CD14-positive monocyte (primary cell): ENCODE measurements around the gene RAB1B. TPM values are rescaled to one million over a fixed set of nuclear protein-coding genes. Genes with fewer than 3 reads are reported as not detected.

Experiments
- DNase-seq, 3 donors: peaks; one replicate each; pipeline ENCODE4 v3.0.0-alpha.2; 2011 to 2022
- H2AFZ ChIP-seq: 2 replicates; pipeline ENCODE4 v1.6.0; 2012; ENCODE audit warnings: mild to moderate bottlenecking, low read depth, low read length, inconsistent platforms; ENCODE audit not compliant: insufficient read depth, poor library complexity, severe bottlenecking
- H3K27ac ChIP-seq, 2 donors: 1 replicate in 1 of 2; 2 replicates in 1 of 2; pipeline ENCODE4 v1.5.1; 2012 to 2013; ENCODE audit warnings: low read length in 2 of 2, control low read depth in 1 of 2, inconsistent platforms in 1 of 2, low read depth in 1 of 2, mild to moderate bottlenecking in 1 of 2
- H3K27me3 ChIP-seq, 2 donors: one replicate each; pipeline versions ENCODE4 v1.6.0 to v1.6.1; 2011 to 2013; ENCODE audit warnings: low read length in 2 of 2; ENCODE audit not compliant: control insufficient read depth in 2 of 2, insufficient read depth in 2 of 2
- H3K36me3 ChIP-seq, 2 donors: replicated peaks in 1 of 2; 1 replicate in 1 of 2; 2 replicates in 1 of 2; pipeline versions ENCODE4 v1.5.1 to v1.6.1; 2012 to 2013; ENCODE audit warnings: low read length in 2 of 2, control low read depth in 1 of 2, inconsistent platforms in 1 of 2, mild to moderate bottlenecking in 1 of 2; ENCODE audit not compliant: insufficient read depth in 2 of 2, control insufficient read depth in 1 of 2
- H3K4me1 ChIP-seq, 2 donors: 1 replicate in 1 of 2; 2 replicates in 1 of 2; pipeline versions ENCODE4 v1.5.1 to v1.6.1; 2012 to 2013; ENCODE audit warnings: low read length in 2 of 2, control low read depth in 1 of 2, inconsistent platforms in 1 of 2, mild to moderate bottlenecking in 1 of 2, moderate library complexity in 1 of 2; ENCODE audit not compliant: insufficient read depth in 2 of 2, control insufficient read depth in 1 of 2
- H3K4me2 ChIP-seq: replicated peaks from 2 replicates; pipeline ENCODE3; 2012; ENCODE audit warnings: low read length, moderate library complexity, mild to moderate bottlenecking; ENCODE audit not compliant: poor library complexity, severe bottlenecking; ENCODE audit errors: extremely low read depth
- H3K4me3 ChIP-seq, 3 experiments: fragments of 200-600 bp in 1 of 3; sonication (generic) in 1 of 3; replicated peaks in 1 of 3; 1 replicate in 2 of 3; 2 replicates in 1 of 3; pipeline ENCODE4 v1.5.1; 2011 to 2013; ENCODE audit warnings: low read length in 3 of 3, mild to moderate bottlenecking in 3 of 3, control low read depth in 2 of 3, low read depth in 2 of 3, inconsistent platforms in 1 of 3, moderate library complexity in 1 of 3
- H3K79me2 ChIP-seq: 2 replicates; pipeline ENCODE4 v1.6.0; 2012; ENCODE audit warnings: mild to moderate bottlenecking, control low read depth, inconsistent platforms, low read length, moderate library complexity; ENCODE audit not compliant: insufficient read depth
- H3K9ac ChIP-seq: 2 replicates; pipeline ENCODE4 v1.6.0; 2017; ENCODE audit warnings: low read length, mild to moderate bottlenecking; ENCODE audit not compliant: insufficient read depth, poor library complexity, severe bottlenecking
- H3K9me3 ChIP-seq, 2 donors: replicated peaks in 1 of 2; 1 replicate in 1 of 2; 2 replicates in 1 of 2; pipeline versions ENCODE4 v1.5.1 to v1.6.1; 2012 to 2013; ENCODE audit warnings: low read length in 2 of 2, control low read depth in 1 of 2; ENCODE audit not compliant: control insufficient read depth in 1 of 2, insufficient read depth in 1 of 2
- H4K20me1 ChIP-seq: 2 replicates; pipeline ENCODE4 v1.6.0; 2012; ENCODE audit warnings: mild to moderate bottlenecking, low read length, control low read depth, moderate library complexity; ENCODE audit not compliant: insufficient read depth
- H3K27ac Mint-ChIP-seq, 7 donors: one replicate each; pipeline ENCODE4 v1.8.0; 2020; ENCODE audit warnings: mild to moderate bottlenecking in 7 of 7, mixed read lengths in 7 of 7, moderate library complexity in 6 of 7, inconsistent platforms in 2 of 7
- H3K27me3 Mint-ChIP-seq, 3 donors: one replicate each; pipeline ENCODE4 v1.8.0; 2021 to 2022; ENCODE audit warnings: low read depth in 3 of 3, mild to moderate bottlenecking in 3 of 3, mixed read lengths in 3 of 3, moderate library complexity in 3 of 3, inconsistent platforms in 1 of 3
- H3K36me3 Mint-ChIP-seq, 2 donors: one replicate each; pipeline ENCODE4 v1.8.0; 2020; ENCODE audit warnings: mixed read lengths in 2 of 2, inconsistent platforms in 1 of 2, mild to moderate bottlenecking in 1 of 2
- H3K4me1 Mint-ChIP-seq: one replicate; pipeline ENCODE4 v1.8.0; 2020; ENCODE audit warnings: mild to moderate bottlenecking, mixed read lengths
- H3K4me3 Mint-ChIP-seq, 2 donors: one replicate each; pipeline ENCODE4 v1.8.0; 2020; ENCODE audit warnings: mild to moderate bottlenecking in 2 of 2, mixed read lengths in 2 of 2, moderate library complexity in 1 of 2
- H3K9me3 Mint-ChIP-seq, 7 donors: one replicate each; pipeline ENCODE4 v1.8.0; 2020 to 2022; ENCODE audit warnings: mixed read lengths in 7 of 7, mild to moderate bottlenecking in 6 of 7, moderate library complexity in 6 of 7, inconsistent platforms in 2 of 7
- WGBS: methylation state at CpG from one replicate; pipeline ENCODE4 v1.1.5; 2013; ENCODE audit warnings: missing lambda C conversion rate; ENCODE audit not compliant: insufficient coverage; 5-methylcytosine and 5-hydroxymethylcytosine counted together
- intact Hi-C, 2 donors: fragments of 100-400 bp; cut with micrococcal nuclease; formaldehyde crosslinking; loops; one replicate each; pipeline versions ENCODE4 v1.15.0 to v1.15.1; 2023
- polyA plus RNA-seq, 3 donors: library from polyadenylated mRNA; depleted of rRNA in 1 of 3; unstranded in 2 of 3; stranded (reverse) in 1 of 3; fragments of 300-500 nt in 2 of 3; fragments of >200 nt in 1 of 3; fragmentation: Illumina TruSeq in 2 of 3; gene quantifications; 1 replicate in 2 of 3; 2 replicates in 1 of 3; pipeline ENCODE4 v1.2.3, GENCODE V29; 2012 to 2021
- TF ChIP-seq, protein P1 (sequence below): fragments of 200-600 bp; IDR thresholded peaks from one replicate; pipeline ENCODE4 v1.8.0; 2022; ENCODE audit warnings: antibody characterized with exemption, mild to moderate bottlenecking

Gene RAB1B
- polyA plus RNA-seq, 3 donors: 17.9 to 90.5 (median 18.8) TPM

DNA sequence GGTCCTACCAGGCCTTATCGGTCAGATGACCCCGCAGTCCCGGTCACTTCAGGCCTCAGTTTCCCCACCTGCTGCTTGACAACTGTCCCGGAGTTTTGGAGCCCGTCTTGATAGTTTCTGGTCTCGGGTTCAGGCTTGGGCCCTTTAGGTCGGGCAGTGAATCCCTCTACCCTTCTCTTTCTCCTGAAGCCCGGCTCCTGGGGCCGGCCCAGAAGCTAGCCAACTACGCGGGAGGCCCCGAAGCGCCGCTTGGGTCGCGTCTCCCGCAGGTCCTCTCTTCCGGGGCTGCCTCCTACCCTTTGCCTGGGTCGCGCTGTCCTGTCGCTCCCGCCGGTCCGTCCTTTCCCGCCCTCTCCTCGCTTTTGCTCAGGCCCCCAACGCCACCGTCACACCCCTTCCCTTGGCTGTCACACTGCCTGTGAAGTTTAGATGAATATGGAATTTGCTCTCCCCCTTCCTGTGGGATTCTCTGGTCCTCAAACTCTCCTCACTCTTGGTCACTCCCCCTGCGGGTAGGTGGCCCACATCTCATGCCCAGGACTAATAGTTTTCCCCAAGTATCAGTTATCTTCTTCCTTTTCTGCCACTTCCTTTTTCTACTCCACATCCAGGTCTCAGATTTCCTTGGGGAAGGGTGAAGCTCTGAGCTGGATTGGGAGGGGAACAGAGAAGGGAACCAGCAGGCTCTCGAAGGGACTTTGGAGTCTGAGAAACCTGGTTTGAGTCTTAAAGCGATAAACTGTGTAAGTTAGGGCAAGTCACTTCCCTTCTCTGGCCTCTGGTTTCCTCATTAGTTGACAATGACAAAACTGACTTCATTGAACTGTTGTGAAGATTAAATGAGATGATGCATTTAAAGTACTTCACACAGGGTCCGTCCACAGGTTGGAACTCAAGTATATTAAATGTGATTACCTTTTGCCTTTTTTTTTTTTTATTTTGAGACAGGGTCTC is 790 bp downstream of the RAB1B start:
- Histone ChIP-seq H3K9me3 (no peaks in the 10 kb centered on the region), H3K27ac (peak overlapping the region; percentile 82 to 85), H3K4me3 (peak overlapping the region; percentile 80 to 99 (median 97)), H3K79me2 (peaks cover 41% of the 10 kb centered on the region), H3K4me1 (peaks cover 26 to 35% of the 10 kb centered on the region in 2 donors), H2AFZ (peak overlapping the region; percentile 83), H3K9ac (peak overlapping the region; percentile 86), H3K4me2 (peak overlapping the region; percentile 97), H4K20me1 (peaks cover 56% of the 10 kb centered on the region), H3K36me3 (peaks cover 27 to 37% of the 10 kb centered on the region in 2 donors), H3K27me3 (no peaks in the 10 kb centered on the region)
- peak; percentile 24 to 54 (median 47) for DNase-seq
- peaks cover 31 to 35% of the 10 kb centered on the region in 2 donors for H3K36me3 Mint-ChIP-seq
- intact Hi-C loops: loop anchor here in 1 of 2 donors (2.0 kb wide), 1 partner anchor 20 kb away; the partner anchor contains the start of gene YIF1A
- peak overlapping the region; percentile 93 to 98 for H3K4me3 Mint-ChIP-seq
- H3K27me3 Mint-ChIP-seq: peaks cover 0 to 3% (median 3%) of the 10 kb centered on the region in 3 donors
- TF ChIP-seq, protein P1, sequence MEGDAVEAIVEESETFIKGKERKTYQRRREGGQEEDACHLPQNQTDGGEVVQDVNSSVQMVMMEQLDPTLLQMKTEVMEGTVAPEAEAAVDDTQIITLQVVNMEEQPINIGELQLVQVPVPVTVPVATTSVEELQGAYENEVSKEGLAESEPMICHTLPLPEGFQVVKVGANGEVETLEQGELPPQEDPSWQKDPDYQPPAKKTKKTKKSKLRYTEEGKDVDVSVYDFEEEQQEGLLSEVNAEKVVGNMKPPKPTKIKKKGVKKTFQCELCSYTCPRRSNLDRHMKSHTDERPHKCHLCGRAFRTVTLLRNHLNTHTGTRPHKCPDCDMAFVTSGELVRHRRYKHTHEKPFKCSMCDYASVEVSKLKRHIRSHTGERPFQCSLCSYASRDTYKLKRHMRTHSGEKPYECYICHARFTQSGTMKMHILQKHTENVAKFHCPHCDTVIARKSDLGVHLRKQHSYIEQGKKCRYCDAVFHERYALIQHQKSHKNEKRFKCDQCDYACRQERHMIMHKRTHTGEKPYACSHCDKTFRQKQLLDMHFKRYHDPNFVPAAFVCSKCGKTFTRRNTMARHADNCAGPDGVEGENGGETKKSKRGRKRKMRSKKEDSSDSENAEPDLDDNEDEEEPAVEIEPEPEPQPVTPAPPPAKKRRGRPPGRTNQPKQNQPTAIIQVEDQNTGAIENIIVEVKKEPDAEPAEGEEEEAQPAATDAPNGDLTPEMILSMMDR: peak; percentile 52
- no peaks in the 10 kb centered on the region for H3K9me3 Mint-ChIP-seq
- H3K27ac Mint-ChIP-seq: peak overlapping the region; percentile 90 to 99 (median 96)
- peaks cover 33% of the 10 kb centered on the region for H3K4me1 Mint-ChIP-seq
- 0% methylated on average over 22 of the region's 32 CpGs for WGBS

DNA sequence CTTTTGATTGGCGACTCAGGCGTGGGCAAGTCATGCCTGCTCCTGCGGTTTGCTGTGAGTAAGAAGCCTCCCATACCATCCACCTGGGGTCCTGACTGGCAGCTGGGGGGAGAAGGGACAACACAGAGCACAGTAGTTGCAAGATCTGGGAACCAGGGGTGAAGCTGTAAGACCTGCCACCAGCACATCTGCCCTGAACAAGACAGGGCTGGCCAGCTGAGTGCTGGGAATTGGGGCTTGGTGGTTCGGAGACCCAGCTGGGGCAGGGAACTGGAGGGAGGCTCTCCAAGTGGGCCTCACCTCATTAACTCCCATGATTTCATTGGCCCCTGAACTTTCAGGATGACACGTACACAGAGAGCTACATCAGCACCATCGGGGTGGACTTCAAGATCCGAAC is 3.4 kb downstream of the RAB1B start:
- peaks cover 49 to 60% of the 10 kb centered on the region in 2 donors for H3K36me3 ChIP-seq
- H4K20me1 ChIP-seq: peaks cover 80% of the 10 kb centered on the region
- H3K27ac ChIP-seq: no peak overlapping the region
- intact Hi-C loops: no loop called here
- peaks cover 32% of the 10 kb centered on the region for H3K4me1 Mint-ChIP-seq
- H3K79me2 ChIP-seq: peaks cover 41% of the 10 kb centered on the region
- no peak overlapping the region for H3K9ac ChIP-seq
- no peak for DNase-seq
- no peaks in the 10 kb centered on the region for H3K9me3 Mint-ChIP-seq
- H3K4me2 ChIP-seq: no peak overlapping the region
- H3K27me3 Mint-ChIP-seq: peaks cover 3 to 4% (median 4%) of the 10 kb centered on the region in 3 donors
- H3K4me3 ChIP-seq: no peak overlapping the region
- TF ChIP-seq, protein P1: no peak
- no peaks in the 10 kb centered on the region for H3K9me3 ChIP-seq
- peaks cover 23 to 31% of the 10 kb centered on the region in 2 donors for H3K4me1 ChIP-seq
- H3K27ac Mint-ChIP-seq: peak overlapping the region in 1 of 7 donors; percentile 84
- no peak overlapping the region for H3K4me3 Mint-ChIP-seq
- WGBS: 95% methylated on average over 3 of the region's 7 CpGs
- no peaks in the 10 kb centered on the region for H3K27me3 ChIP-seq
- peaks cover 54 to 61% of the 10 kb centered on the region in 2 donors for H3K36me3 Mint-ChIP-seq
- H2AFZ ChIP-seq: no peak overlapping the region
